ENCODE data around the gene ABAT. TPM values are rescaled to one million over a fixed set of nuclear protein-coding genes. Genes with fewer than 3 reads are reported as not detected.

The ABAT gene
- total RNA-seq, 1 experiment from 2014 or later: 4.7 TPM

DNA sequence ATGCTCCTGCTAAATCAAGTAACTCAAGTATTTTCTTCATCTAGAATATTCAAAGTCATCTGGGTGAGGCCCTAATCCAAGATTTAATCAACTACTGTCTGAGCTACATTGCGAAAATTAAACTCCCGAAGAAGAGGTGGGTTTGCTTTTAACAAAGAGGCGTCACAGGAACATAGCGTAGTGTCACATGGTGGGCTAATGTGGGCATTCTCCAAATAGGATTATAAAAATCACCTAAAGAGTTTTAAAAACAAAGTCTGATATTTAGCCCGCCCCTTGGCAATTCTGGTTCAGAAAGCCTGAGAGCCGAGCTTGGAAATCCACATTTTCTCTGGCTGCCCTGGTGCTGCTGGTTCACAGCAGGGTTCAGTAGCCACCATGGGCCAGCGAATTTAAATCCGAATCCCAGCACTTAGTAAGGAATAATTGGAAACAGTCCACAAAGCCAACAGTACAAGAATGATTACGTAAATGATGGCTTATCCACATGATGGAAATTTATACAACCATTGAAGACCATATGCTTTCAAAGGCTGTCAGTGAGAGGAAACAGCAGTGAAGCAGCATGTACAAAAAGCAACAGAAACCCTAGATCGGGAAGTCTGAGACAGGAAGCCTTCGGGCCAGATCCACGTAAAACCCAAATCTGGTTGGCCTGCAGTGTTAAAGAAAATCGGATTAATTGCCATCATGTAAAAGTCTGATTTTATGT, 132.0 kb downstream of the ABAT start:
- no peak for TF ChIP-seq EGR1 (IDR thresholded peaks at IDR 0.05; ENCODE audit: low read depth)
- TF ChIP-seq POLR2A (IDR thresholded peaks at IDR 0.05; ENCODE audit: borderline replicate concordance, extremely low read depth, insufficient read depth, insufficient read length): no peak
- TF ChIP-seq ELF1 (IDR thresholded peaks at IDR 0.05; ENCODE audit: borderline replicate concordance, low read depth): no peak
- TF ChIP-seq YY1 (IDR thresholded peaks at IDR 0.05; ENCODE audit: extremely low read depth, insufficient replicate concordance, low read depth, low read length): no peak
- TF ChIP-seq ZNF274 (IDR thresholded peaks at IDR 0.05; ENCODE audit: low read depth, low read length): no peak
- TF ChIP-seq, protein P1, sequence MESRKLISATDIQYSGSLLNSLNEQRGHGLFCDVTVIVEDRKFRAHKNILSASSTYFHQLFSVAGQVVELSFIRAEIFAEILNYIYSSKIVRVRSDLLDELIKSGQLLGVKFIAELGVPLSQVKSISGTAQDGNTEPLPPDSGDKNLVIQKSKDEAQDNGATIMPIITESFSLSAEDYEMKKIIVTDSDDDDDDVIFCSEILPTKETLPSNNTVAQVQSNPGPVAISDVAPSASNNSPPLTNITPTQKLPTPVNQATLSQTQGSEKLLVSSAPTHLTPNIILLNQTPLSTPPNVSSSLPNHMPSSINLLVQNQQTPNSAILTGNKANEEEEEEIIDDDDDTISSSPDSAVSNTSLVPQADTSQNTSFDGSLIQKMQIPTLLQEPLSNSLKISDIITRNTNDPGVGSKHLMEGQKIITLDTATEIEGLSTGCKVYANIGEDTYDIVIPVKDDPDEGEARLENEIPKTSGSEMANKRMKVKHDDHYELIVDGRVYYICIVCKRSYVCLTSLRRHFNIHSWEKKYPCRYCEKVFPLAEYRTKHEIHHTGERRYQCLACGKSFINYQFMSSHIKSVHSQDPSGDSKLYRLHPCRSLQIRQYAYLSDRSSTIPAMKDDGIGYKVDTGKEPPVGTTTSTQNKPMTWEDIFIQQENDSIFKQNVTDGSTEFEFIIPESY (IDR thresholded peaks at IDR 0.05; ENCODE audit: extremely low read depth, insufficient replicate concordance, low read length): no peak
- no peak for TF ChIP-seq EZH2 (IDR thresholded peaks at IDR 0.05)
- TF ChIP-seq RAD21 (IDR thresholded peaks at IDR 0.05; ENCODE audit: low read depth): no peak
- no peak for TF ChIP-seq CBX3 (IDR thresholded peaks at IDR 0.05; ENCODE audit: low read depth)
- TF ChIP-seq ZFX (IDR thresholded peaks at IDR 0.05): no peak
- DNase-seq (ENCODE audit: low read depth, low spot score): no peak
- POLR2A ChIA-PET: no interaction called here
- no peaks in the 10 kb centered on the region for H3K9me2 ChIP-seq (ENCODE audit: insufficient read depth)
- RAD21 ChIA-PET (ENCODE audit: low non-redundant PET in 1 of 2, low total read pairs in 2 of 2, uncharacterized antibody in 2 of 2, unreplicated experiment in 2 of 2): no interaction called here
- H3K9me3 ChIP-seq (ENCODE audit: control insufficient read depth in 1 of 2, insufficient read depth in 1 of 2, low read depth in 1 of 2, low read length in 2 of 2): no peaks in the 10 kb centered on the region
- BruUV-seq (replicated peaks): TSS peak; percentile 1
- H2AFZ ChIP-seq (ENCODE audit: low read depth, low read length, poor library complexity, severe bottlenecking): no peak overlapping the region
- H3K27me3 ChIP-seq (ENCODE audit: insufficient read depth, low read length): no peaks in the 10 kb centered on the region
- no peak overlapping the region for H3K4me2 ChIP-seq (ENCODE audit: low read length)
- intact Hi-C loops (cut with micrococcal nuclease): no loop called here
- H3K36me3 ChIP-seq (ENCODE audit: control insufficient read depth in 1 of 2, insufficient read depth in 2 of 2, low read length in 2 of 2): peaks cover 62 to 65% of the 10 kb centered on the region in 2 experiments
- CTCF ChIA-PET: no interaction called here
- no peak for ATAC-seq
- no peak overlapping the region for H3K4me3 ChIP-seq (replicated peaks in 1 of 2; ENCODE audit: low read depth in 1 of 2, low read length in 2 of 2)
- no peak overlapping the region for H3K9ac ChIP-seq (ENCODE audit: low read length)
- 0 out of 2 replicates have a peak, but pooled peaks cover 6% of the 10 kb centered on the region for H4K20me1 ChIP-seq (ENCODE audit: insufficient read depth)
- H3K27ac ChIP-seq (ENCODE audit: low read depth, low read length): no peak overlapping the region
- H3K79me2 ChIP-seq (ENCODE audit: insufficient read depth, low read length): peaks cover 88% of the 10 kb centered on the region
- H3K4me1 ChIP-seq (ENCODE audit: control insufficient read depth in 1 of 2, insufficient read depth in 2 of 2, low read length in 2 of 2): no peaks in the 10 kb centered on the region
